ENCODE data around the gene GBA2.

GBA2 gene

GRCh38 chr9:35774907-35775635, 26.0 kb upstream of the GBA2 start:
- peaks cover 3% of the 10 kb centered on the region for H3K4me1 Mint-ChIP-seq
- H3K27me3 Mint-ChIP-seq = no peaks in the 10 kb centered on the region
- no peak overlapping the region for H3K27ac Mint-ChIP-seq
- peaks cover 1% of the 10 kb centered on the region for H3K36me3 Mint-ChIP-seq
- no peaks in the 10 kb centered on the region for H3K9me3 Mint-ChIP-seq
- no peak overlapping the region for H3K4me3 Mint-ChIP-seq

GRCh38 chr9:35771943-35772342, 22.9 kb upstream of the GBA2 start:
- peaks cover 9% of the 10 kb centered on the region for H3K4me1 Mint-ChIP-seq
- no peak overlapping the region for H3K27ac Mint-ChIP-seq
- no peak overlapping the region for H3K4me3 Mint-ChIP-seq
- no peaks in the 10 kb centered on the region for H3K27me3 Mint-ChIP-seq
- no peaks in the 10 kb centered on the region for H3K36me3 Mint-ChIP-seq
- no peaks in the 10 kb centered on the region for H3K9me3 Mint-ChIP-seq

GRCh38 chr9:35771534-35771933, 22.5 kb upstream of the GBA2 start:
- H3K9me3 Mint-ChIP-seq = no peaks in the 10 kb centered on the region
- no peaks in the 10 kb centered on the region for H3K36me3 Mint-ChIP-seq
- no peak overlapping the region for H3K27ac Mint-ChIP-seq
- no peaks in the 10 kb centered on the region for H3K27me3 Mint-ChIP-seq
- H3K4me3 Mint-ChIP-seq = no peak overlapping the region
- peaks cover 12% of the 10 kb centered on the region for H3K4me1 Mint-ChIP-seq

GRCh38 chr9:35771075-35771433, 22.0 kb upstream of the GBA2 start:
- no peaks in the 10 kb centered on the region for H3K9me3 Mint-ChIP-seq
- peaks cover 17% of the 10 kb centered on the region for H3K4me1 Mint-ChIP-seq
- no peaks in the 10 kb centered on the region for H3K27me3 Mint-ChIP-seq
- H3K36me3 Mint-ChIP-seq = no peaks in the 10 kb centered on the region
- H3K27ac Mint-ChIP-seq = no peak overlapping the region
- no peak overlapping the region for H3K4me3 Mint-ChIP-seq

- Mint-ChIP-seq H3K9me3 (no peaks in the 10 kb centered on the region), H3K4me3 (no peak overlapping the region), H3K27ac (no peak overlapping the region), H3K4me1 (peaks cover 16% of the 10 kb centered on the region), H3K36me3 (no peaks in the 10 kb centered on the region), H3K27me3 (no peaks in the 10 kb centered on the region)
Observed at GRCh38 chr9:35769763-35770162, 20.7 kb upstream of the GBA2 start.

- Mint-ChIP-seq H3K4me3 (no peak overlapping the region), H3K9me3 (no peaks in the 10 kb centered on the region), H3K4me1 (peaks cover 24% of the 10 kb centered on the region)
Observed at GRCh38 chr9:35767458-35767857, 18.4 kb upstream of the GBA2 start.

GRCh38 chr9:35766997-35767396, 18.0 kb upstream of the GBA2 start:
- H3K9me3 Mint-ChIP-seq = no peaks in the 10 kb centered on the region
- no peak overlapping the region for H3K4me3 Mint-ChIP-seq

More at GRCh38 chr9:35767458-35767857, 18.4 kb upstream of the GBA2 start:
- no peaks in the 10 kb centered on the region for H3K36me3 Mint-ChIP-seq
- no peak overlapping the region for H3K27ac Mint-ChIP-seq
- no peaks in the 10 kb centered on the region for H3K27me3 Mint-ChIP-seq

GRCh38 chr9:35763803-35764202, 14.8 kb upstream of the GBA2 start:
- Mint-ChIP-seq H3K4me3 (no peak overlapping the region), H3K27me3 (no peaks in the 10 kb centered on the region), H3K9me3 (no peaks in the 10 kb centered on the region), H3K27ac (no peak overlapping the region), H3K4me1 (peaks cover 50% of the 10 kb centered on the region), H3K36me3 (peaks cover 3% of the 10 kb centered on the region)

More at GRCh38 chr9:35766997-35767396, 18.0 kb upstream of the GBA2 start:
- H3K4me1 Mint-ChIP-seq = peaks cover 27% of the 10 kb centered on the region
- H3K36me3 Mint-ChIP-seq = no peaks in the 10 kb centered on the region
- no peaks in the 10 kb centered on the region for H3K27me3 Mint-ChIP-seq
- H3K27ac Mint-ChIP-seq = no peak overlapping the region

GRCh38 chr9:35763181-35763580, 14.2 kb upstream of the GBA2 start:
- H3K4me3 Mint-ChIP-seq = no peak overlapping the region
- peaks cover 3% of the 10 kb centered on the region for H3K36me3 Mint-ChIP-seq
- peaks cover 56% of the 10 kb centered on the region for H3K4me1 Mint-ChIP-seq
- no peak overlapping the region for H3K27ac Mint-ChIP-seq
- H3K9me3 Mint-ChIP-seq = no peaks in the 10 kb centered on the region
- H3K27me3 Mint-ChIP-seq = no peaks in the 10 kb centered on the region

- peaks cover 56% of the 10 kb centered on the region for H3K4me1 Mint-ChIP-seq
- no peak overlapping the region for H3K27ac Mint-ChIP-seq
- H3K4me3 Mint-ChIP-seq = no peak overlapping the region
Observed at GRCh38 chr9:35760651-35761050, 11.6 kb upstream of the GBA2 start.

GRCh38 chr9:35759795-35760194, 10.8 kb upstream of the GBA2 start:
- peaks cover 3% of the 10 kb centered on the region for H3K36me3 Mint-ChIP-seq
- H3K4me1 Mint-ChIP-seq = peaks cover 57% of the 10 kb centered on the region
- no peak overlapping the region for H3K27ac Mint-ChIP-seq
- no peaks in the 10 kb centered on the region for H3K9me3 Mint-ChIP-seq
- H3K27me3 Mint-ChIP-seq = no peaks in the 10 kb centered on the region
- no peak overlapping the region for H3K4me3 Mint-ChIP-seq

More at GRCh38 chr9:35760651-35761050, 11.6 kb upstream of the GBA2 start:
- H3K27me3 Mint-ChIP-seq = no peaks in the 10 kb centered on the region
- peaks cover 3% of the 10 kb centered on the region for H3K36me3 Mint-ChIP-seq
- no peaks in the 10 kb centered on the region for H3K9me3 Mint-ChIP-seq

GRCh38 chr9:35758475-35759050, 9.5 kb upstream of the GBA2 start:
- peak overlapping the region; percentile 67 for H3K4me3 Mint-ChIP-seq
- no peaks in the 10 kb centered on the region for H3K9me3 Mint-ChIP-seq
- H3K27me3 Mint-ChIP-seq = no peaks in the 10 kb centered on the region
- H3K36me3 Mint-ChIP-seq = peaks cover 6% of the 10 kb centered on the region
- no peak overlapping the region for H3K27ac Mint-ChIP-seq
- H3K4me1 Mint-ChIP-seq = peaks cover 53% of the 10 kb centered on the region

GRCh38 chr9:35757892-35758275, 8.9 kb upstream of the GBA2 start:
- Mint-ChIP-seq H3K4me1 (peaks cover 49% of the 10 kb centered on the region), H3K27me3 (no peaks in the 10 kb centered on the region), H3K36me3 (peaks cover 8% of the 10 kb centered on the region), H3K9me3 (no peaks in the 10 kb centered on the region), H3K4me3 (peak overlapping the region; percentile 93), H3K27ac (peak overlapping the region; percentile 72)

GRCh38 chr9:35757226-35757891, 8.3 kb upstream of the GBA2 start:
- H3K27ac Mint-ChIP-seq = peak overlapping the region; percentile 85
- peaks cover 49% of the 10 kb centered on the region for H3K4me1 Mint-ChIP-seq
- H3K9me3 Mint-ChIP-seq = no peaks in the 10 kb centered on the region
- peak overlapping the region; percentile 93 for H3K4me3 Mint-ChIP-seq
- H3K27me3 Mint-ChIP-seq = no peaks in the 10 kb centered on the region
- H3K36me3 Mint-ChIP-seq = peaks cover 10% of the 10 kb centered on the region

- Mint-ChIP-seq H3K4me3 (peak overlapping the region; percentile 93), H3K27me3 (no peaks in the 10 kb centered on the region), H3K9me3 (no peaks in the 10 kb centered on the region), H3K4me1 (peaks cover 43% of the 10 kb centered on the region), H3K27ac (peak overlapping the region; percentile 97), H3K36me3 (peaks cover 13% of the 10 kb centered on the region)
Observed at GRCh38 chr9:35756275-35757225, 7.5 kb upstream of the GBA2 start.

All from activated naive CD4-positive, alpha-beta T cell treated with anti-CD3 and anti-CD28 coated beads, Interleukin-2, amount 50 U/mL, for 24 hours (primary cell).